Panc1 (cell line): Measurements from ENCODE around the gene IRF6. TPM values are rescaled to one million over a fixed set of nuclear protein-coding genes. Genes with fewer than 3 reads are reported as not detected.

ENCODE experiments used
- ATAC-seq: fragments of 200-7000 bp; cut with Tn5 transposase; 2 replicates; pipeline ENCODE4 v1.9.1; 2020; ENCODE audit warnings: mild to moderate bottlenecking, moderate library complexity
- BruUV-seq: library from RNA; stranded (reverse); fragments of 400-500 nt; replicated peaks from 2 replicates; lab custom pipeline; 2021; lab: Mats Ljungman, UMichigan
- CTCF ChIA-PET: fragments of 300-600 bp; sonication (Branson Sonifier 250); formaldehyde crosslinking; loops from one replicate; lab custom pipeline; 2022; ENCODE audit warnings: antibody characterized with exemption; lab: Charles Lee
- POLR2A ChIA-PET: fragments of 300-600 bp; sonication (Branson Sonifier 250); formaldehyde crosslinking; loops from one replicate; lab custom pipeline; 2022; ENCODE audit warnings: antibody characterized with exemption; lab: Charles Lee
- DNase-seq: peaks from one replicate; pipeline ENCODE4 v3.0.0-alpha.2; 2010; ENCODE audit warnings: low read depth, low spot score
- H3K27ac ChIP-seq: 2 replicates; pipeline ENCODE4 v1.5.1; 2011; ENCODE audit warnings: mild to moderate bottlenecking, low read length, inconsistent platforms
- H3K27me3 ChIP-seq: fragments of 200-500 bp; sonication (Bioruptor generic); 2 replicates; pipeline ENCODE4 v1.6.0; 2014; ENCODE audit warnings: low read length, inconsistent platforms; ENCODE audit not compliant: control insufficient read depth, insufficient read depth
- H3K36me3 ChIP-seq: fragments of 200-500 bp; sonication (Bioruptor generic); 2 replicates; pipeline ENCODE4 v1.5.1; 2014; ENCODE audit warnings: inconsistent platforms, mild to moderate bottlenecking, low read length, moderate library complexity; ENCODE audit not compliant: control insufficient read depth, insufficient read depth
- H3K4me1 ChIP-seq: 2 replicates; pipeline ENCODE4 v1.5.1; 2011; ENCODE audit warnings: inconsistent platforms, mild to moderate bottlenecking, low read length, moderate library complexity; ENCODE audit not compliant: control insufficient read depth, insufficient read depth
- H3K4me3 ChIP-seq, 2 experiments: 2 replicates each; pipeline ENCODE4 v1.5.1; 2011 to 2012; ENCODE audit warnings: low read depth in 2 of 2, low read length in 2 of 2, mild to moderate bottlenecking in 2 of 2, inconsistent platforms in 1 of 2, moderate library complexity in 1 of 2
- H3K9me3 ChIP-seq: fragments of 200-500 bp; sonication (Bioruptor generic); 2 replicates; pipeline ENCODE4 v1.5.1; 2014; ENCODE audit warnings: low read depth, mild to moderate bottlenecking, inconsistent platforms, low read length, moderate library complexity; ENCODE audit not compliant: control insufficient read depth, insufficient read depth
- CTCF ChIP-seq: fragments of 450-650 bp; IDR thresholded peaks from 2 replicates; pipeline ENCODE4 v1.5.1; 2017; ENCODE audit warnings: mild to moderate bottlenecking
- POLR2AphosphoS5 ChIP-seq: IDR thresholded peaks from 2 replicates; pipeline ENCODE4 v1.6.1; 2012; ENCODE audit warnings: mild to moderate bottlenecking, low read depth, low read length, moderate library complexity
- REST ChIP-seq, 2 experiments: IDR thresholded peaks; 2 replicates each; pipeline ENCODE4 v1.6.1; 2011 to 2012; ENCODE audit warnings: low read depth in 2 of 2, control low read depth in 1 of 2, low read length in 1 of 2, mild to moderate bottlenecking in 1 of 2, moderate library complexity in 1 of 2; ENCODE audit not compliant: insufficient read depth in 1 of 2
- SIN3A ChIP-seq: IDR thresholded peaks from 2 replicates; pipeline ENCODE4 v1.6.1; 2012; ENCODE audit warnings: low read depth, mild to moderate bottlenecking, low read length, moderate library complexity, borderline replicate concordance; ENCODE audit not compliant: insufficient read depth
- TCF7L2 ChIP-seq: IDR thresholded peaks from 2 replicates; pipeline ENCODE4 v1.6.1; 2011; ENCODE audit warnings: mild to moderate bottlenecking, low read depth, low read length, inconsistent platforms
- in situ Hi-C: cut with HindIII; loops from 2 replicates; pipeline ENCODE4 v1.10.0; 2016; ENCODE audit warnings: low sequenced_read_pairs, low pct_unique_long_range_greater_than_20kb
- intact Hi-C: fragments of 100-400 bp; cut with micrococcal nuclease; formaldehyde crosslinking; loops from one replicate; pipeline ENCODE4 v1.10.0; 2022; ENCODE audit not compliant: unreplicated experiment
- total RNA-seq: library from RNA; stranded (reverse); gene quantifications from one replicate; pipeline ENCODE4 v1.2.1, GENCODE V29; 2021; ENCODE audit not compliant: unreplicated experiment

Gene IRF6
- total RNA-seq, 1 experiment from 2014 or later: 0.64 TPM

- Histone ChIP-seq H3K27me3 (no peaks in the 10 kb centered on the region; the same call in 1 of the 2 replicates), H3K4me1 (peaks cover 9% of the 10 kb centered on the region), H3K4me3 (no peak overlapping the region), H3K27ac (no peak overlapping the region), H3K36me3 (no peaks in the 10 kb centered on the region), H3K9me3 (no peaks in the 10 kb centered on the region)
- ChIA-PET CTCF (no interaction called here), POLR2A (no interaction called here)
- no peak for ATAC-seq
- TF ChIP-seq POLR2AphosphoS5: no peak
- no TSS peak for BruUV-seq
- in situ Hi-C loops: no loop called here
- intact Hi-C loops: no loop called here
- no peak for DNase-seq
Measured at GRCh38 chr1:209819058-209819457, 13.1 kb upstream of the IRF6 start.

- Histone ChIP-seq H3K4me3 (no peak overlapping the region), H3K27me3 (no peaks in the 10 kb centered on the region; the same call in 1 of the 2 replicates), H3K9me3 (no peaks in the 10 kb centered on the region), H3K4me1 (peaks cover 1% of the 10 kb centered on the region), H3K27ac (no peak overlapping the region), H3K36me3 (no peaks in the 10 kb centered on the region)
- DNase-seq (no peak), ATAC-seq (no peak)
- ChIA-PET CTCF (no interaction called here), POLR2A (no interaction called here)
- in situ Hi-C loops: no loop called here
- TF ChIP-seq CTCF: no peak
- no peak for TF ChIP-seq POLR2AphosphoS5
- no peak for TF ChIP-seq TCF7L2
- TF ChIP-seq SIN3A: no peak
- TF ChIP-seq REST (IDR thresholded peaks at IDR 0.05; ENCODE audit: insufficient read depth in 1 of 2, low read depth in 2 of 2, low read length in 1 of 2): no peak
- BruUV-seq: no TSS peak
- intact Hi-C loops: no loop called here
Measured at GRCh38 chr1:209817691-209818090, 11.7 kb upstream of the IRF6 start.

- no TSS peak for BruUV-seq
- Histone ChIP-seq H3K36me3 (no peaks in the 10 kb centered on the region), H3K4me1 (no peaks in the 10 kb centered on the region), H3K9me3 (no peaks in the 10 kb centered on the region), H3K27ac (no peak overlapping the region), H3K4me3 (no peak overlapping the region), H3K27me3 (no peaks in the 10 kb centered on the region; the same call in 1 of the 2 replicates)
- in situ Hi-C loops (no loop called here), intact Hi-C loops (no loop called here)
- TF ChIP-seq POLR2AphosphoS5 (no peak), REST (IDR thresholded peaks at IDR 0.05; ENCODE audit: insufficient read depth in 1 of 2, low read depth in 2 of 2, low read length in 1 of 2) (no peak), CTCF (no peak), SIN3A (no peak), TCF7L2 (no peak)
- POLR2A ChIA-PET: no interaction called here
- ATAC-seq: no peak
- CTCF ChIA-PET: no interaction called here
- DNase-seq: no peak
Measured at GRCh38 chr1:209816923-209817322, 11.0 kb upstream of the IRF6 start.
